OCI-LY7 (cell line): ENCODE measurements around the gene TMEM225B. TPM values are rescaled to one million over a fixed set of nuclear protein-coding genes. Genes with fewer than 3 reads are reported as not detected.

Source experiments
- BruUV-seq: library from RNA; stranded (reverse); fragments of 400-500 nt; replicated peaks from 2 replicates; lab custom pipeline; 2021; lab: Mats Ljungman, UMichigan
- CTCF ChIA-PET: fragments of 300-600 bp; sonication (Branson Sonifier 250); formaldehyde crosslinking; loops from one replicate; lab custom pipeline; 2022; ENCODE audit warnings: antibody characterized with exemption; ENCODE audit not compliant: unreplicated experiment; lab: Charles Lee
- POLR2A ChIA-PET: fragments of 300-600 bp; sonication (Branson Sonifier 250); formaldehyde crosslinking; loops from one replicate; lab custom pipeline; 2022; ENCODE audit warnings: antibody characterized with exemption; lab: Charles Lee
- DNase-seq: peaks from one replicate; pipeline ENCODE4 v3.0.0-alpha.2; 2015; ENCODE audit warnings: low spot score
- H2AFZ ChIP-seq: fragments of 200-600 bp; sonication (generic), shearing (Covaris generic); 2 replicates; pipeline ENCODE4 v1.6.1; 2014; ENCODE audit warnings: mild to moderate bottlenecking, antibody characterized with exemption, low read length, moderate library complexity
- H3K27ac ChIP-seq: fragments of 200-600 bp; sonication (generic); 2 replicates; pipeline ENCODE4 v1.5.1; 2014; ENCODE audit warnings: mixed run types, low read depth, mild to moderate bottlenecking, moderate library complexity, low read length, inconsistent platforms; ENCODE audit not compliant: poor library complexity, severe bottlenecking
- H3K36me3 ChIP-seq: fragments of 200-600 bp; sonication (generic); 2 replicates; pipeline ENCODE4 v1.6.1; 2014; ENCODE audit warnings: mild to moderate bottlenecking, antibody characterized with exemption, low read length, moderate library complexity, mixed read lengths; ENCODE audit not compliant: insufficient read depth
- H3K4me1 ChIP-seq: fragments of 200-600 bp; sonication (generic); 2 replicates; pipeline ENCODE4 v1.5.1; 2014; ENCODE audit warnings: mild to moderate bottlenecking, low read length; ENCODE audit not compliant: insufficient read depth, poor library complexity, severe bottlenecking
- H3K4me2 ChIP-seq: fragments of 200-600 bp; sonication (generic); 2 replicates; pipeline ENCODE4 v1.6.1; 2014; ENCODE audit warnings: mild to moderate bottlenecking, low read length
- H3K4me3 ChIP-seq: fragments of 200-600 bp; sonication (generic); 2 replicates; pipeline ENCODE4 v1.5.1; 2014; ENCODE audit warnings: mild to moderate bottlenecking, low read depth, low read length; ENCODE audit not compliant: poor library complexity, severe bottlenecking
- H3K79me2 ChIP-seq: fragments of 200-600 bp; sonication (generic); 2 replicates; pipeline ENCODE4 v1.6.1; 2016; ENCODE audit warnings: low read depth, mild to moderate bottlenecking, low read length, moderate library complexity, mixed read lengths; ENCODE audit not compliant: insufficient read depth
- H3K9me2 ChIP-seq: fragments of 200-600 bp; sonication (generic); 2 replicates; pipeline ENCODE4 v1.6.1; 2016; ENCODE audit warnings: mild to moderate bottlenecking, low read length, mixed read lengths; ENCODE audit not compliant: insufficient read depth
- H3K9me3 ChIP-seq: fragments of 200-600 bp; sonication (generic); 2 replicates; pipeline ENCODE4 v1.6.1; 2014; ENCODE audit warnings: mild to moderate bottlenecking, mixed run types, low read length, mixed read lengths
- H4K20me1 ChIP-seq: fragments of 200-600 bp; sonication (generic); 2 replicates; pipeline ENCODE4 v1.6.1; 2014; ENCODE audit warnings: mild to moderate bottlenecking, antibody characterized with exemption, low read length, moderate library complexity, mixed read lengths; ENCODE audit not compliant: insufficient read depth
- EZH2phosphoT487 ChIP-seq: fragments of 200-600 bp; sonication (generic); IDR thresholded peaks from 2 replicates; pipeline ENCODE4 v1.6.1; 2018; ENCODE audit warnings: low read depth, borderline replicate concordance, mild to moderate bottlenecking, mixed run types, antibody characterized with exemption, low read length, moderate library complexity, mixed read lengths
- intact Hi-C: fragments of 100-400 bp; cut with micrococcal nuclease; formaldehyde crosslinking; loops from one replicate; pipeline ENCODE4 v1.10.0; 2022; ENCODE audit not compliant: unreplicated experiment
- total RNA-seq, 2 experiments: library from RNA; depleted of rRNA in 1 of 2; stranded (reverse); fragments of >200 nt in 1 of 2; shearing (Covaris generic) in 1 of 2; gene quantifications; 2 replicates each; pipeline ENCODE4 v1.2.3, GENCODE V29; 2014 to 2022
- TF ChIP-seq, protein P1 (sequence below): fragments of 200-600 bp; sonication (generic); conservative IDR thresholded peaks from 2 replicates; pipeline ENCODE4 v1.5.1; 2014; ENCODE audit warnings: mild to moderate bottlenecking, antibody characterized with exemption, low read length, moderate library complexity, mixed read lengths

The TMEM225B gene
- total RNA-seq, 2 experiments from 2014 or later: 2.4 TPM

DNA sequence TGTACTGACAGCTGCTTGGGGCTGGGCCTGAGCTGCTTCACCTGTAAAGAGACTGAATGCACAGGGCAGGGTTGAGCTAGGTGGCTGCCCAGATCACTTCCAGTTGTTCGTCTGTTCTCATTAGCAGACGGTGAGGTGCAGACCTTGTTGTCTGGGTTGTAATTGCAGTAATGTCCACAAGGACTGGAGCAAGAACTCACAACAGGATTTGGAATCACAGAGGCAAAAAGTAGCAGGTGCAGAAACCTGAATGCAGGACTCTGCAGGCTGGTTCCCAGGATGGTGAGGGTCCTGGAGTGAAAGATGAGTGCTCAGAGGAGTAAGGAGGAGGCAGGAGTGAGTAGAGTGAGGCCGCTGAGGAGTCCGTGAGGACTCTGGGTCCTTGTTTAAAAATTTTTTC, 27.9 kb downstream of the TMEM225B start:
- intact Hi-C loops: no loop called here
- TF ChIP-seq EZH2phosphoT487: no peak
- TF ChIP-seq, protein P1, sequence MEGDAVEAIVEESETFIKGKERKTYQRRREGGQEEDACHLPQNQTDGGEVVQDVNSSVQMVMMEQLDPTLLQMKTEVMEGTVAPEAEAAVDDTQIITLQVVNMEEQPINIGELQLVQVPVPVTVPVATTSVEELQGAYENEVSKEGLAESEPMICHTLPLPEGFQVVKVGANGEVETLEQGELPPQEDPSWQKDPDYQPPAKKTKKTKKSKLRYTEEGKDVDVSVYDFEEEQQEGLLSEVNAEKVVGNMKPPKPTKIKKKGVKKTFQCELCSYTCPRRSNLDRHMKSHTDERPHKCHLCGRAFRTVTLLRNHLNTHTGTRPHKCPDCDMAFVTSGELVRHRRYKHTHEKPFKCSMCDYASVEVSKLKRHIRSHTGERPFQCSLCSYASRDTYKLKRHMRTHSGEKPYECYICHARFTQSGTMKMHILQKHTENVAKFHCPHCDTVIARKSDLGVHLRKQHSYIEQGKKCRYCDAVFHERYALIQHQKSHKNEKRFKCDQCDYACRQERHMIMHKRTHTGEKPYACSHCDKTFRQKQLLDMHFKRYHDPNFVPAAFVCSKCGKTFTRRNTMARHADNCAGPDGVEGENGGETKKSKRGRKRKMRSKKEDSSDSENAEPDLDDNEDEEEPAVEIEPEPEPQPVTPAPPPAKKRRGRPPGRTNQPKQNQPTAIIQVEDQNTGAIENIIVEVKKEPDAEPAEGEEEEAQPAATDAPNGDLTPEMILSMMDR: no peak
- H3K9me2 ChIP-seq: no peaks in the 10 kb centered on the region
- no peak for DNase-seq
- no peak overlapping the region for H3K4me2 ChIP-seq
- no peaks in the 10 kb centered on the region for H3K79me2 ChIP-seq
- H3K9me3 ChIP-seq: no peaks in the 10 kb centered on the region
- H4K20me1 ChIP-seq: no peaks in the 10 kb centered on the region
- peaks cover 93% of the 10 kb centered on the region for H3K36me3 ChIP-seq
- H2AFZ ChIP-seq: no peak overlapping the region
- no peak overlapping the region for H3K4me3 ChIP-seq
- no peaks in the 10 kb centered on the region for H3K4me1 ChIP-seq
- no peak overlapping the region for H3K27ac ChIP-seq
- BruUV-seq: no TSS peak
- POLR2A ChIA-PET: interaction anchor here (1.2 kb wide), 1 partner anchor 10 kb away, joined by 3 read pairs; no protein-coding TSS in a partner anchor
- CTCF ChIA-PET: no interaction called here

DNA sequence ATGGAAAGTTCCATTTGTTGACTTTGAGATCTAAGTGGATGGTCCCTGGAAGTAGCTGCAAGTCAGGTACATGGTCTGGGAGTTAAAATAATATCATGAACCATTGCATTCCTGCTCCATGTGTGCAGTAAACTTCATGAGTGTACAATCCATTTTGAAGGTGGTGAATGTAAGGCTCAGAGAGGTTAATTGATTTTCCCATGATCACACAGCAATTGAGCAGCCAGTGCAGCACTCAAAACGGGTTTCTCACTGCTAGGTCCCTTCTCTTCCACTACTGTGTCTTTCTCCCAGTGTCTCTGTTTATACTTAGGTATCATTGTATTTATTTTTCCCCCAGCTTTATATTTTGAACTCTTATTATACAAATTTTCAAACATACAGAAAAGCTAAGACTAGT, 28.6 kb downstream of the TMEM225B start:
- CTCF ChIA-PET: no interaction called here
- H3K79me2 ChIP-seq: no peaks in the 10 kb centered on the region

DNA sequence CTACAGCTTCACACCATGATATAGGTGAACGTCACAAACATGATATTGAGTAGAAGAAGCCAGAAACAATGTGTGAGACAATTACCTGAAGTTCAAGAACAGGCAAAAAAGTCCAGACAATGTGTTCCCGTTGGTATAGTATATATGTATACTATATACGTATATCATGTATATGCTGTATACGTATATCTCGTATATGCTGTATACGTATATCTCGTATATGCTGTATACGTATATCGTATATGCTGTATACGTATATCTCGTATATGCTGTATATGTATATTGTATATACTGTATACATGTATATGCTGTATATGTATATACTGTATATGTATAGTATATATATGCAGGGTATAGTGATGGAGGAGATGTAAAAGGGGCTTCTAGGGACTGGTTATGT, 29.4 kb downstream of the TMEM225B start:
- Histone ChIP-seq H3K4me1 (no peaks in the 10 kb centered on the region), H3K9me2 (no peaks in the 10 kb centered on the region), H4K20me1 (no peaks in the 10 kb centered on the region), H3K27ac (no peak overlapping the region), H3K4me2 (no peak overlapping the region), H3K36me3 (peaks cover 87% of the 10 kb centered on the region), H2AFZ (no peak overlapping the region), H3K79me2 (no peaks in the 10 kb centered on the region), H3K4me3 (no peak overlapping the region), H3K9me3 (no peaks in the 10 kb centered on the region)
- BruUV-seq: no TSS peak
- CTCF ChIA-PET: no interaction called here
- POLR2A ChIA-PET: interaction anchor here (0.5 kb wide), 1 partner anchor 99 kb away, joined by 4 read pairs; no protein-coding TSS in a partner anchor
- intact Hi-C loops: no loop called here
- no peak for DNase-seq
- TF ChIP-seq EZH2phosphoT487: no peak
- TF ChIP-seq, protein P1: no peak

More for the DNA sequence above, 28.6 kb downstream of the TMEM225B start:
- Histone ChIP-seq H3K9me3 (no peaks in the 10 kb centered on the region), H3K36me3 (peaks cover 90% of the 10 kb centered on the region), H3K27ac (no peak overlapping the region), H3K4me3 (no peak overlapping the region), H3K9me2 (no peaks in the 10 kb centered on the region), H2AFZ (no peak overlapping the region), H3K4me1 (no peaks in the 10 kb centered on the region), H4K20me1 (no peaks in the 10 kb centered on the region), H3K4me2 (no peak overlapping the region)
- intact Hi-C loops: no loop called here
- no TSS peak for BruUV-seq
- no peak for TF ChIP-seq EZH2phosphoT487
- TF ChIP-seq, protein P1: no peak
- POLR2A ChIA-PET: interaction anchor here (0.7 to 1.2 kb wide), 2 partner anchors 11 to 68 kb away, joined by 3 read pairs; no protein-coding TSS in a partner anchor
- DNase-seq: no peak
